Measurements from ENCODE around the gene NFIX.

DNA sequence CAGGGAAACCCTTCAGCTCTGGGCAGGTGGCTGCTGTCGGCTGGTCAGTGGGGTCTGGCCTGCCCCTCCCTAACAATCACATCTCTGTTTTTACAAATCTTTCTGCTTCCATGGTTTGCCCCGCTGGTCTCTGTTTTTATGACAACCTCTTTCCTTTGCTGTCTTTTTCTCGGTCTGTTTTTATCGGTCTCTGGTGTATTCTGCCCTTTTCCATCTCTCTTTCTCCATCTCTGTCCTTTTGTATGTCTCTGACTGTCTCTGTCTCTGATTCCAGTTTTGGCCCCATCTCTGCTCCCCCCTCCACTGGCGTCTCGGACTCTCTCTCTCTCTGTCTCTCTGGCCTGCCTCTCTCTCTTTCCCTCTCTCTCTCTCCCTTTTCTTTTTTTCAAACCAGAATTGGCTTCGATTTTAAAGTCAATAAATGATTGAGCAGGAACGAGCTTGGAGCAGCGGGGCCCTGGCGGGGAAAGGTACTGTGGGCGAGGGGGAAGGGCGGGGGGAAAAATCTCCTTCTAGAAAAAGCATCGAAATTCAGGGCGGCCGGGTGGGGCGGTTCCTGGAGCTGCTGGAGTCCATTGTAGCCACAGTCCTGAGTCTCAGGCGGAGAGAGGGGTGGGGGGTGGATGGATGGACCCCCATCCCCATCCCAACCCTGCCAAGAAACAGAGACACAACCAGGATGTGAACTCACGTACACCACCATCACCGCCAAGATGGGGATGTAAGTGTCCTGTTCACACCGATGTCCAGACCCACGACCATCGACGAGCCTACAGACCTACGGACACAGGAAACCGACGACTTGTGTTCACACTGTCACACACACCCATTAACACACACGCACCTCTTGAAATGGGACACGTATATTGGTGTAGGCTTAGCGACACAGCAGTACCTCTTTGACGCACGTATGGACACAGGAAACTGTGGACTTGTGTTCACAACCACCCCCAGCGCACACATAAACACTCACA, 3.0 kb downstream of the NFIX start:
- TF ChIP-seq, protein P1, sequence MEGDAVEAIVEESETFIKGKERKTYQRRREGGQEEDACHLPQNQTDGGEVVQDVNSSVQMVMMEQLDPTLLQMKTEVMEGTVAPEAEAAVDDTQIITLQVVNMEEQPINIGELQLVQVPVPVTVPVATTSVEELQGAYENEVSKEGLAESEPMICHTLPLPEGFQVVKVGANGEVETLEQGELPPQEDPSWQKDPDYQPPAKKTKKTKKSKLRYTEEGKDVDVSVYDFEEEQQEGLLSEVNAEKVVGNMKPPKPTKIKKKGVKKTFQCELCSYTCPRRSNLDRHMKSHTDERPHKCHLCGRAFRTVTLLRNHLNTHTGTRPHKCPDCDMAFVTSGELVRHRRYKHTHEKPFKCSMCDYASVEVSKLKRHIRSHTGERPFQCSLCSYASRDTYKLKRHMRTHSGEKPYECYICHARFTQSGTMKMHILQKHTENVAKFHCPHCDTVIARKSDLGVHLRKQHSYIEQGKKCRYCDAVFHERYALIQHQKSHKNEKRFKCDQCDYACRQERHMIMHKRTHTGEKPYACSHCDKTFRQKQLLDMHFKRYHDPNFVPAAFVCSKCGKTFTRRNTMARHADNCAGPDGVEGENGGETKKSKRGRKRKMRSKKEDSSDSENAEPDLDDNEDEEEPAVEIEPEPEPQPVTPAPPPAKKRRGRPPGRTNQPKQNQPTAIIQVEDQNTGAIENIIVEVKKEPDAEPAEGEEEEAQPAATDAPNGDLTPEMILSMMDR (conservative IDR thresholded peaks at IDR 0.05) = no peak
- no peak for TF ChIP-seq ZFX (IDR thresholded peaks at IDR 0.05)

All from C4-2B (cell line).